HCT116 (cell line): ENCODE results near the gene CCNJL. TPM values are rescaled to one million over a fixed set of nuclear protein-coding genes. Genes with fewer than 3 reads are reported as not detected.

Experiments used
- ATAC-seq: fragments of 200-7000 bp; cut with Tn5 transposase; 2 replicates; pipeline ENCODE4 v1.9.1; 2020; ENCODE audit warnings: mild to moderate bottlenecking, moderate library complexity
- BruUV-seq: library from RNA; stranded (reverse); fragments of 400-500 nt; replicated peaks from 2 replicates; lab custom pipeline; 2021; lab: Mats Ljungman, UMichigan
- CTCF ChIA-PET: fragments of 300-600 bp; sonication (Branson Sonifier 250); formaldehyde crosslinking; loops from one replicate; lab custom pipeline; 2021; ENCODE audit warnings: antibody characterized with exemption; lab: Charles Lee
- POLR2A ChIA-PET: fragments of 300-600, 350-600 bp; sonication (Branson Sonifier 250); formaldehyde crosslinking; loops from one replicate; lab custom pipeline; 2021; ENCODE audit warnings: antibody characterized with exemption; lab: Charles Lee
- RAD21 ChIA-PET, 2 experiments: fragments of 300-600 bp; sonication (Branson Sonifier 250); formaldehyde crosslinking; loops; one replicate each; lab custom pipeline; 2023; ENCODE audit warnings: low total read pairs in 2 of 2; ENCODE audit not compliant: uncharacterized antibody in 2 of 2, unreplicated experiment in 2 of 2, low non-redundant PET in 1 of 2; lab: Charles Lee
- DNase-seq: peaks from one replicate; pipeline ENCODE4 v3.0.0-alpha.2; 2010; ENCODE audit warnings: low read depth, low spot score
- H2AFZ ChIP-seq: fragments of 200-600 bp; shearing (Covaris generic), sonication (generic); 2 replicates; pipeline ENCODE4 v1.6.1; 2017; ENCODE audit warnings: low read depth, mixed run types, mixed read lengths, antibody characterized with exemption, low read length; ENCODE audit not compliant: poor library complexity, severe bottlenecking
- H3K27ac ChIP-seq: 2 replicates; pipeline ENCODE4 v1.5.1; 2012; ENCODE audit warnings: low read depth, low read length
- H3K27me3 ChIP-seq: fragments of 200-600 bp; sonication (generic); 2 replicates; pipeline ENCODE4 v1.6.1; 2016; ENCODE audit warnings: mixed run types, low read length, mixed read lengths; ENCODE audit not compliant: insufficient read depth
- H3K36me3 ChIP-seq, 2 experiments: fragments of 200-500 bp in 1 of 2; fragments of 200-600 bp in 1 of 2; sonication (Bioruptor generic) in 1 of 2; sonication (generic) in 1 of 2; 2 replicates each; pipeline versions ENCODE4 v1.5.1 to v1.6.1; 2014 to 2016; ENCODE audit warnings: low read length in 2 of 2, inconsistent platforms in 1 of 2, mixed read lengths in 1 of 2, mixed run types in 1 of 2; ENCODE audit not compliant: insufficient read depth in 2 of 2, control insufficient read depth in 1 of 2
- H3K4me1 ChIP-seq, 2 experiments: fragments of 200-600 bp in 1 of 2; sonication (generic) in 1 of 2; 2 replicates each; pipeline versions ENCODE4 v1.5.1 to v1.6.1; 2012 to 2017; ENCODE audit warnings: low read length in 2 of 2, inconsistent platforms in 1 of 2, mild to moderate bottlenecking in 1 of 2, mixed read lengths in 1 of 2, mixed run types in 1 of 2, moderate library complexity in 1 of 2; ENCODE audit not compliant: insufficient read depth in 2 of 2, control insufficient read depth in 1 of 2
- H3K4me2 ChIP-seq: fragments of 200-600 bp; sonication (generic); 2 replicates; pipeline ENCODE4 v1.6.1; 2017; ENCODE audit warnings: mixed run types, low read length, mixed read lengths
- H3K4me3 ChIP-seq, 2 experiments: fragments of 200-600 bp in 1 of 2; sonication (generic) in 1 of 2; replicated peaks in 1 of 2; 2 replicates each; pipeline ENCODE4 v1.5.1; 2011 to 2016; ENCODE audit warnings: low read length in 2 of 2, control low read depth in 1 of 2, low read depth in 1 of 2, mild to moderate bottlenecking in 1 of 2, mixed read lengths in 1 of 2, mixed run types in 1 of 2
- H3K79me2 ChIP-seq: fragments of 200-600 bp; sonication (generic); 2 replicates; pipeline ENCODE4 v1.6.1; 2017; ENCODE audit warnings: mild to moderate bottlenecking, mixed run types, low read length, moderate library complexity, mixed read lengths; ENCODE audit not compliant: insufficient read depth
- H3K9ac ChIP-seq: fragments of 200-600 bp; sonication (generic); 2 replicates; pipeline ENCODE4 v1.6.1; 2016; ENCODE audit warnings: low read length, mixed read lengths
- H3K9me2 ChIP-seq: fragments of 200-600 bp; sonication (generic), shearing (Covaris generic); 2 replicates; pipeline ENCODE4 v1.6.1; 2017; ENCODE audit warnings: mixed run types, mild to moderate bottlenecking, moderate library complexity; ENCODE audit not compliant: insufficient read depth
- H3K9me3 ChIP-seq, 2 experiments: fragments of 200-500 bp in 1 of 2; fragments of 200-600 bp in 1 of 2; sonication (Bioruptor generic) in 1 of 2; sonication (generic) in 1 of 2; 2 replicates each; pipeline ENCODE4 v1.6.1; 2014 to 2017; ENCODE audit warnings: low read length in 2 of 2, mixed read lengths in 2 of 2, inconsistent platforms in 1 of 2, low read depth in 1 of 2, mild to moderate bottlenecking in 1 of 2, mixed run types in 1 of 2, moderate library complexity in 1 of 2; ENCODE audit not compliant: control insufficient read depth in 1 of 2, insufficient read depth in 1 of 2
- H4K20me1 ChIP-seq: fragments of 200-600 bp; sonication (generic), shearing (Covaris generic); 2 replicates; pipeline ENCODE4 v1.6.1; 2017; ENCODE audit warnings: mixed run types, mild to moderate bottlenecking, moderate library complexity; ENCODE audit not compliant: insufficient read depth
- CBX3 ChIP-seq: IDR thresholded peaks from 2 replicates; pipeline ENCODE4 v1.6.1; 2012; ENCODE audit warnings: low read depth
- CEBPB ChIP-seq: IDR thresholded peaks from 2 replicates; pipeline ENCODE4 v1.6.1; 2012; ENCODE audit warnings: low read depth
- CTCF ChIP-seq, 3 experiments: fragments of 200-600 bp in 1 of 3; sonication (generic) in 1 of 3; IDR thresholded peaks in 2 of 3; conservative IDR thresholded peaks in 1 of 3; 2 replicates each; pipeline ENCODE4 v1.5.1; 2012 to 2017; ENCODE audit warnings: low read depth in 2 of 3, low read length in 2 of 3, antibody characterized with exemption in 1 of 3, borderline replicate concordance in 1 of 3, control low read depth in 1 of 3, mild to moderate bottlenecking in 1 of 3, mixed read lengths in 1 of 3, mixed run types in 1 of 3, moderate library complexity in 1 of 3; ENCODE audit not compliant: insufficient read depth in 1 of 3
- EZH2 ChIP-seq: fragments of 200-600 bp; sonication (generic); IDR thresholded peaks from 2 replicates; pipeline ENCODE4 v1.6.1; 2017; ENCODE audit warnings: antibody characterized with exemption, mixed run types
- MAX ChIP-seq: IDR thresholded peaks from 2 replicates; pipeline ENCODE4 v1.6.1; 2012
- POLR2A ChIP-seq: IDR thresholded peaks from 2 replicates; pipeline ENCODE4 v1.7.0; 2011; ENCODE audit warnings: borderline replicate concordance; ENCODE audit not compliant: insufficient read depth, insufficient read length; ENCODE audit errors: extremely low read depth
- RAD21 ChIP-seq: IDR thresholded peaks from 2 replicates; pipeline ENCODE4 v1.6.1; 2012; ENCODE audit warnings: low read depth, mild to moderate bottlenecking
- SIN3A ChIP-seq: IDR thresholded peaks from 2 replicates; pipeline ENCODE4 v1.6.1; 2012; ENCODE audit warnings: low read depth
- SRF ChIP-seq: IDR thresholded peaks from 2 replicates; pipeline ENCODE4 v1.6.1; 2012; ENCODE audit warnings: low read depth
- TCF7L2 ChIP-seq: IDR thresholded peaks from 2 replicates; pipeline ENCODE4 v1.7.0; 2011; ENCODE audit warnings: borderline replicate concordance, inconsistent platforms; ENCODE audit not compliant: insufficient read depth, insufficient read length; ENCODE audit errors: extremely low read depth
- ZFX ChIP-seq: fragments of 450-650 bp; IDR thresholded peaks from 2 replicates; pipeline ENCODE4 v1.6.1; 2017
- ZNF274 ChIP-seq: fragments of 200-500 bp; sonication (Bioruptor generic); IDR thresholded peaks from 2 replicates; pipeline ENCODE4 v1.6.1; 2014; ENCODE audit warnings: mild to moderate bottlenecking, low read depth, low read length, inconsistent platforms
- intact Hi-C: fragments of 100-400 bp; cut with micrococcal nuclease; formaldehyde crosslinking; loops from 2 replicates; pipeline ENCODE4 v1.10.0; 2022
- total RNA-seq: library from RNA; stranded (reverse); gene quantifications from one replicate; pipeline ENCODE4 v1.2.1, GENCODE V29; 2021; ENCODE audit not compliant: unreplicated experiment
- TF ChIP-seq, protein P1 (sequence below): IDR thresholded peaks from 2 replicates; pipeline ENCODE4 v1.6.1; 2011; ENCODE audit warnings: mild to moderate bottlenecking, low read length, moderate library complexity; ENCODE audit not compliant: insufficient replicate concordance; ENCODE audit errors: extremely low read depth
- TF ChIP-seq, protein P2 (sequence below): IDR thresholded peaks from 2 replicates; pipeline ENCODE4 v1.6.1; 2012; ENCODE audit warnings: low read depth
- TF ChIP-seq, protein P3 (sequence below): IDR thresholded peaks from 2 replicates; pipeline ENCODE4 v1.6.1; 2012

CCNJL gene
- total RNA-seq, 1 experiment from 2014 or later: 2.9 TPM

- TF ChIP-seq, protein P1, sequence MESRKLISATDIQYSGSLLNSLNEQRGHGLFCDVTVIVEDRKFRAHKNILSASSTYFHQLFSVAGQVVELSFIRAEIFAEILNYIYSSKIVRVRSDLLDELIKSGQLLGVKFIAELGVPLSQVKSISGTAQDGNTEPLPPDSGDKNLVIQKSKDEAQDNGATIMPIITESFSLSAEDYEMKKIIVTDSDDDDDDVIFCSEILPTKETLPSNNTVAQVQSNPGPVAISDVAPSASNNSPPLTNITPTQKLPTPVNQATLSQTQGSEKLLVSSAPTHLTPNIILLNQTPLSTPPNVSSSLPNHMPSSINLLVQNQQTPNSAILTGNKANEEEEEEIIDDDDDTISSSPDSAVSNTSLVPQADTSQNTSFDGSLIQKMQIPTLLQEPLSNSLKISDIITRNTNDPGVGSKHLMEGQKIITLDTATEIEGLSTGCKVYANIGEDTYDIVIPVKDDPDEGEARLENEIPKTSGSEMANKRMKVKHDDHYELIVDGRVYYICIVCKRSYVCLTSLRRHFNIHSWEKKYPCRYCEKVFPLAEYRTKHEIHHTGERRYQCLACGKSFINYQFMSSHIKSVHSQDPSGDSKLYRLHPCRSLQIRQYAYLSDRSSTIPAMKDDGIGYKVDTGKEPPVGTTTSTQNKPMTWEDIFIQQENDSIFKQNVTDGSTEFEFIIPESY: no peak
- TF ChIP-seq CBX3 (no peak), TCF7L2 (no peak)
Observed at GRCh38 chr5:160333721-160334120, 21.4 kb upstream of the CCNJL start (continued).

DNA sequence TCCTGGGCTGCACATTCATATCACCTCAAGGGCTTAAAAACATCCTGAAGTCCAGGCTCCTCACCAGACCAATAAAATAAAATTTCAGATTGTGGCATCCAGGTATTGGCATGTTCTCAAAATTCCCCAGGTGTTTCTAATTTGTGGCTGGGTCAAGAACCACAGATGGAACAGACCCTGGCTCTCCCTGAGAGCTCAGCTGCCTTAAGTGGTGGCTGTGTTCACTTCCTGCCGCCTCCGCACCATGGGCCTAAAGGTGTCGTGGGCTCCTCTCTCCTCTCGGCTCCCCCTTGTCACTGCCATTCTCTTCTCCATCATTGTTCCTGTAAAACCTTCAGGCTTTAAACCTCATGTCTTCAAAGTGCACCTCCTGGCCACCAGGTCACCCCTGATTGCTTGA lies 17.8 kb upstream of the CCNJL start:
- TF ChIP-seq CTCF (IDR thresholded peaks at IDR 0.05 in 2 of 3, conservative IDR thresholded peaks at IDR 0.05 in 1 of 3; ENCODE audit: borderline replicate concordance in 1 of 3, insufficient read depth in 1 of 3, low read depth in 2 of 3, low read length in 2 of 3) (no peak), SIN3A (no peak), POLR2A (no peak), SRF (no peak), RAD21 (no peak), CBX3 (no peak), TCF7L2 (no peak), MAX (no peak), ZFX (no peak), CEBPB (no peak), EZH2 (no peak), ZNF274 (no peak)
- TF ChIP-seq, protein P2, sequence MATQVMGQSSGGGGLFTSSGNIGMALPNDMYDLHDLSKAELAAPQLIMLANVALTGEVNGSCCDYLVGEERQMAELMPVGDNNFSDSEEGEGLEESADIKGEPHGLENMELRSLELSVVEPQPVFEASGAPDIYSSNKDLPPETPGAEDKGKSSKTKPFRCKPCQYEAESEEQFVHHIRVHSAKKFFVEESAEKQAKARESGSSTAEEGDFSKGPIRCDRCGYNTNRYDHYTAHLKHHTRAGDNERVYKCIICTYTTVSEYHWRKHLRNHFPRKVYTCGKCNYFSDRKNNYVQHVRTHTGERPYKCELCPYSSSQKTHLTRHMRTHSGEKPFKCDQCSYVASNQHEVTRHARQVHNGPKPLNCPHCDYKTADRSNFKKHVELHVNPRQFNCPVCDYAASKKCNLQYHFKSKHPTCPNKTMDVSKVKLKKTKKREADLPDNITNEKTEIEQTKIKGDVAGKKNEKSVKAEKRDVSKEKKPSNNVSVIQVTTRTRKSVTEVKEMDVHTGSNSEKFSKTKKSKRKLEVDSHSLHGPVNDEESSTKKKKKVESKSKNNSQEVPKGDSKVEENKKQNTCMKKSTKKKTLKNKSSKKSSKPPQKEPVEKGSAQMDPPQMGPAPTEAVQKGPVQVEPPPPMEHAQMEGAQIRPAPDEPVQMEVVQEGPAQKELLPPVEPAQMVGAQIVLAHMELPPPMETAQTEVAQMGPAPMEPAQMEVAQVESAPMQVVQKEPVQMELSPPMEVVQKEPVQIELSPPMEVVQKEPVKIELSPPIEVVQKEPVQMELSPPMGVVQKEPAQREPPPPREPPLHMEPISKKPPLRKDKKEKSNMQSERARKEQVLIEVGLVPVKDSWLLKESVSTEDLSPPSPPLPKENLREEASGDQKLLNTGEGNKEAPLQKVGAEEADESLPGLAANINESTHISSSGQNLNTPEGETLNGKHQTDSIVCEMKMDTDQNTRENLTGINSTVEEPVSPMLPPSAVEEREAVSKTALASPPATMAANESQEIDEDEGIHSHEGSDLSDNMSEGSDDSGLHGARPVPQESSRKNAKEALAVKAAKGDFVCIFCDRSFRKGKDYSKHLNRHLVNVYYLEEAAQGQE: no peak
- TF ChIP-seq, protein P3, sequence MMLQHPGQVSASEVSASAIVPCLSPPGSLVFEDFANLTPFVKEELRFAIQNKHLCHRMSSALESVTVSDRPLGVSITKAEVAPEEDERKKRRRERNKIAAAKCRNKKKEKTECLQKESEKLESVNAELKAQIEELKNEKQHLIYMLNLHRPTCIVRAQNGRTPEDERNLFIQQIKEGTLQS: no peak
- H3K79me2 ChIP-seq: no peaks in the 10 kb centered on the region
- no peaks in the 10 kb centered on the region for H3K9me2 ChIP-seq
- POLR2A ChIA-PET: no interaction called here
- H3K9ac ChIP-seq: no peak overlapping the region
- DNase-seq (no peak), ATAC-seq (no peak)
- RAD21 ChIA-PET: no interaction called here
- intact Hi-C loops: no loop called here
- no peak overlapping the region for H3K27ac ChIP-seq
- no peak overlapping the region for H3K4me2 ChIP-seq
- no peaks in the 10 kb centered on the region for H3K27me3 ChIP-seq
- H3K4me1 ChIP-seq: no peaks in the 10 kb centered on the region
- no peaks in the 10 kb centered on the region for H3K9me3 ChIP-seq
- CTCF ChIA-PET: no interaction called here
- no TSS peak for BruUV-seq
- no peak overlapping the region for H2AFZ ChIP-seq
- no peak overlapping the region for H3K4me3 ChIP-seq
- no peaks in the 10 kb centered on the region for H3K36me3 ChIP-seq
- H4K20me1 ChIP-seq: no peaks in the 10 kb centered on the region
